Naive thymus-derived CD4-positive, alpha-beta T cell (primary cell): ENCODE measurements around the gene SYCP2. TPM values are rescaled to one million over a fixed set of nuclear protein-coding genes. Genes with fewer than 3 reads are reported as not detected.

Experiments
- ATAC-seq: fragments of 150-1000 bp; cut with Tn5 transposase; 2 replicates; pipeline ENCODE4 v1.10.0; 2021; ENCODE audit warnings: mild to moderate bottlenecking, moderate library complexity
- CTCF ChIA-PET: fragments of 350-600 bp; sonication (Branson Sonifier 250); formaldehyde crosslinking; loops from one replicate; lab custom pipeline; 2021; ENCODE audit warnings: antibody characterized with exemption; lab: Charles Lee
- POLR2A ChIA-PET: fragments of 350-600 bp; sonication (Branson Sonifier 250); formaldehyde crosslinking; loops from one replicate; lab custom pipeline; 2021; ENCODE audit warnings: antibody characterized with exemption, inconsistent platforms; lab: Charles Lee
- DNase-seq, 9 donors: peaks; one replicate each; pipeline versions ENCODE4 v3.0.0 to v3.0.0-alpha.2; 2020 to 2022; ENCODE audit warnings: mixed read lengths in 1 of 9
- H3K27ac ChIP-seq: one replicate; pipeline ENCODE4 v1.7.0; 2013; ENCODE audit warnings: mild to moderate bottlenecking, low read depth, low read length, moderate library complexity
- H3K27me3 ChIP-seq, 2 donors: one replicate each; pipeline ENCODE4 v1.7.0; 2013; ENCODE audit warnings: low read length in 2 of 2, mild to moderate bottlenecking in 2 of 2, moderate library complexity in 2 of 2; ENCODE audit not compliant: control insufficient read depth in 2 of 2, insufficient read depth in 2 of 2
- H3K36me3 ChIP-seq, 3 experiments: 1 replicate in 2 of 3; 2 replicates in 1 of 3; pipeline ENCODE4 v1.7.0; 2013; ENCODE audit warnings: low read length in 3 of 3, mild to moderate bottlenecking in 3 of 3, moderate library complexity in 1 of 3; ENCODE audit not compliant: insufficient read depth in 3 of 3, control insufficient read depth in 2 of 3
- H3K4me1 ChIP-seq, 2 donors: one replicate each; pipeline ENCODE4 v1.7.0; 2013; ENCODE audit warnings: low read length in 2 of 2, mild to moderate bottlenecking in 2 of 2, moderate library complexity in 1 of 2; ENCODE audit not compliant: control insufficient read depth in 2 of 2, insufficient read depth in 2 of 2
- H3K4me3 ChIP-seq: 2 replicates; pipeline ENCODE4 v1.7.0; 2013; ENCODE audit warnings: mild to moderate bottlenecking, low read length
- H3K9me3 ChIP-seq, 3 experiments: 1 replicate in 2 of 3; 2 replicates in 1 of 3; pipeline ENCODE4 v1.7.0; 2013; ENCODE audit warnings: low read length in 3 of 3; ENCODE audit not compliant: control insufficient read depth in 2 of 3
- H3K27ac Mint-ChIP-seq, 9 donors: one replicate each; pipeline ENCODE4 v1.8.0; 2020 to 2022; ENCODE audit warnings: mixed read lengths in 9 of 9, mild to moderate bottlenecking in 8 of 9, moderate library complexity in 5 of 9, inconsistent platforms in 2 of 9
- H3K27me3 Mint-ChIP-seq, 5 donors: one replicate each; pipeline ENCODE4 v1.8.0; 2021 to 2022; ENCODE audit warnings: mixed read lengths in 5 of 5, mild to moderate bottlenecking in 1 of 5
- H3K36me3 Mint-ChIP-seq, 5 donors: one replicate each; pipeline ENCODE4 v1.8.0; 2020 to 2022; ENCODE audit warnings: mixed read lengths in 5 of 5, mild to moderate bottlenecking in 3 of 5, inconsistent platforms in 1 of 5
- H3K4me1 Mint-ChIP-seq, 7 donors: one replicate each; pipeline ENCODE4 v1.8.0; 2020 to 2022; ENCODE audit warnings: mixed read lengths in 7 of 7, mild to moderate bottlenecking in 3 of 7, inconsistent platforms in 1 of 7
- H3K4me3 Mint-ChIP-seq, 10 donors: one replicate each; pipeline ENCODE4 v1.8.0; 2020 to 2022; ENCODE audit warnings: mild to moderate bottlenecking in 10 of 10, mixed read lengths in 10 of 10, moderate library complexity in 6 of 10, inconsistent platforms in 2 of 10
- H3K9me3 Mint-ChIP-seq, 11 donors: one replicate each; pipeline ENCODE4 v1.8.0; 2020 to 2022; ENCODE audit warnings: mixed read lengths in 11 of 11, mild to moderate bottlenecking in 4 of 11, inconsistent platforms in 1 of 11, moderate library complexity in 1 of 11
- intact Hi-C, 2 donors: fragments of 100-400 bp; cut with micrococcal nuclease; formaldehyde crosslinking; loops; one replicate each; pipeline ENCODE4 v1.15.1; 2023
- polyA plus RNA-seq, 2 donors: library from polyadenylated mRNA; unstranded; fragments of 300-500 nt; fragmentation: Illumina TruSeq; gene quantifications; one replicate each; pipeline ENCODE4 v1.2.3, GENCODE V29; 2021
- total RNA-seq, 6 experiments: library from RNA in 5 of 6; stranded (reverse) in 5 of 6; gene quantifications; 1 replicate in 5 of 6; 2 replicates in 1 of 6; pipeline ENCODE4 v1.2.3 and lab custom pipeline; 2021 to 2026

The SYCP2 gene
- total and polyA plus RNA-seq, 7 experiments from 2014 or later, result 0.47 to 7.8 (median 3.2) TPM

GRCh38 chr20:59829054-59829785, 104.2 kb downstream of the SYCP2 start:
- DNase-seq (no peak), ATAC-seq (no peak)
- peaks cover 0 to 34% (median 13%) of the 10 kb centered on the region in 5 donors for H3K27me3 Mint-ChIP-seq
- ChIA-PET CTCF (no interaction called here), POLR2A (interaction anchor here (0.6 kb wide), 1 partner anchor 51 kb away, joined by 4 read pairs; no protein-coding TSS in a partner anchor)
- intact Hi-C loops, result no loop called here
- no peak overlapping the region for H3K4me3 Mint-ChIP-seq
- no peaks in the 10 kb centered on the region for H3K36me3 Mint-ChIP-seq
- no peaks in the 10 kb centered on the region for H3K27me3 ChIP-seq
- H3K4me1 ChIP-seq, result no peaks in the 10 kb centered on the region
- H3K36me3 ChIP-seq, result no peaks in the 10 kb centered on the region
- H3K27ac ChIP-seq, result no peak overlapping the region
- H3K4me3 ChIP-seq, result no peak overlapping the region
- H3K9me3 Mint-ChIP-seq, result peaks cover 0 to 2% (median 0%) of the 10 kb centered on the region in 11 donors
- H3K9me3 ChIP-seq, result no peaks in the 10 kb centered on the region
- H3K4me1 Mint-ChIP-seq, result no peaks in the 10 kb centered on the region
- no peak overlapping the region for H3K27ac Mint-ChIP-seq

- ATAC-seq (no peak), DNase-seq (no peak)
- H3K27ac Mint-ChIP-seq, result no peak overlapping the region
- H3K4me1 Mint-ChIP-seq, result no peaks in the 10 kb centered on the region
- no peak overlapping the region for H3K4me3 Mint-ChIP-seq
- Histone ChIP-seq H3K9me3 (no peaks in the 10 kb centered on the region), H3K4me1 (no peaks in the 10 kb centered on the region), H3K36me3 (no peaks in the 10 kb centered on the region), H3K27ac (no peak overlapping the region), H3K4me3 (no peak overlapping the region), H3K27me3 (no peaks in the 10 kb centered on the region)
- peaks cover 0 to 2% (median 0%) of the 10 kb centered on the region in 11 donors for H3K9me3 Mint-ChIP-seq
- intact Hi-C loops, result no loop called here
- ChIA-PET POLR2A (interaction anchor here (0.6 kb wide), 1 partner anchor 52 kb away, joined by 4 read pairs; no protein-coding TSS in a partner anchor), CTCF (no interaction called here)
- H3K27me3 Mint-ChIP-seq, result peaks cover 0 to 34% (median 10%) of the 10 kb centered on the region in 5 donors
- no peaks in the 10 kb centered on the region for H3K36me3 Mint-ChIP-seq
Observed at GRCh38 chr20:59828125-59829053, 105.0 kb downstream of the SYCP2 start.

- Histone ChIP-seq H3K9me3 (no peaks in the 10 kb centered on the region), H3K27ac (no peak overlapping the region), H3K4me1 (no peaks in the 10 kb centered on the region), H3K36me3 (no peaks in the 10 kb centered on the region), H3K27me3 (no peaks in the 10 kb centered on the region), H3K4me3 (no peak overlapping the region)
- intact Hi-C loops, result no loop called here
- no peaks in the 10 kb centered on the region for H3K4me1 Mint-ChIP-seq
- ATAC-seq (no peak), DNase-seq (no peak)
- no peak overlapping the region for H3K4me3 Mint-ChIP-seq
- peaks cover 0 to 2% (median 0%) of the 10 kb centered on the region in 11 donors for H3K9me3 Mint-ChIP-seq
- no peak overlapping the region for H3K27ac Mint-ChIP-seq
- ChIA-PET CTCF (no interaction called here), POLR2A (no interaction called here)
- H3K36me3 Mint-ChIP-seq, result no peaks in the 10 kb centered on the region
- H3K27me3 Mint-ChIP-seq, result peaks cover 0 to 33% (median 6%) of the 10 kb centered on the region in 5 donors
Observed at GRCh38 chr20:59827138-59828056, 106.0 kb downstream of the SYCP2 start.

- no peaks in the 10 kb centered on the region for H3K4me1 Mint-ChIP-seq
- no peaks in the 10 kb centered on the region for H3K36me3 Mint-ChIP-seq
- no peak overlapping the region for H3K4me3 Mint-ChIP-seq
- no peaks in the 10 kb centered on the region for H3K9me3 ChIP-seq
- H3K36me3 ChIP-seq, result no peaks in the 10 kb centered on the region
- DNase-seq (no peak), ATAC-seq (no peak)
- H3K27ac ChIP-seq, result no peak overlapping the region
- H3K9me3 Mint-ChIP-seq, result peaks cover 0 to 2% (median 0%) of the 10 kb centered on the region in 11 donors
- intact Hi-C loops, result no loop called here
- H3K4me3 ChIP-seq, result no peak overlapping the region
- H3K27ac Mint-ChIP-seq, result no peak overlapping the region
- ChIA-PET POLR2A (no interaction called here), CTCF (no interaction called here)
- no peaks in the 10 kb centered on the region for H3K4me1 ChIP-seq
- H3K27me3 Mint-ChIP-seq, result peaks cover 0 to 38% (median 9%) of the 10 kb centered on the region in 5 donors
- H3K27me3 ChIP-seq, result no peaks in the 10 kb centered on the region
Observed at GRCh38 chr20:59825944-59826759, 107.3 kb downstream of the SYCP2 start.

DNA sequence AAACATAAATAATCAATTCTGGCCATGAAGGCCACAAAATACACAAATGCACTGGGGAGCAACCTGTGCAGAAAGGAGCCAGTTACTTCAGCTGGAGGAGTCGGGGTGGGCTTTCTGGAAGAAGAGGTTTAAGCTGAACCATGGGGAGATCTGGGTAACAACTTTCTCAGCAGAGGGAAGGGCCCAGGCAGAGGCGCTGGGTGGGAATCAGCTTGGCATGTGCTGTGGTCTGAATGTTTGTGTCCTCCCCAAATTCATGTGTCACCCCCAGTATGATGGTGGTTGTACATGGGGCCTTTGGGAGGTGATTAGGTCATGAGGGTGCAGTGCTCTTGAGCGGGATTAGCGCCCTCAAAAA, 107.9 kb downstream of the SYCP2 start:
- no peaks in the 10 kb centered on the region for H3K36me3 Mint-ChIP-seq
- no peaks in the 10 kb centered on the region for H3K36me3 ChIP-seq
- H3K4me3 Mint-ChIP-seq, result no peak overlapping the region
- H3K4me3 ChIP-seq, result no peak overlapping the region
- H3K27ac Mint-ChIP-seq, result no peak overlapping the region
- H3K9me3 ChIP-seq, result no peaks in the 10 kb centered on the region
- DNase-seq (no peak), ATAC-seq (no peak)
- intact Hi-C loops, result no loop called here
- H3K4me1 ChIP-seq, result no peaks in the 10 kb centered on the region
- H3K4me1 Mint-ChIP-seq, result no peaks in the 10 kb centered on the region
- CTCF ChIA-PET, result no interaction called here
- POLR2A ChIA-PET, result no interaction called here
- H3K9me3 Mint-ChIP-seq, result peaks cover 0 to 2% (median 0%) of the 10 kb centered on the region in 11 donors
- peaks cover 0 to 41% (median 10%) of the 10 kb centered on the region in 5 donors for H3K27me3 Mint-ChIP-seq
- H3K27me3 ChIP-seq, result no peaks in the 10 kb centered on the region
- no peak overlapping the region for H3K27ac ChIP-seq
